Tibial nerve (tissue), 4 donors: ENCODE measurements around the gene TPM2. TPM values are rescaled to one million over a fixed set of nuclear protein-coding genes. Genes with fewer than 3 reads are reported as not detected.
"Not testable (repeated sequence)": the region's sequence is repeated elsewhere in the genome, so short reads cannot be mapped to it uniquely, and the experiment has no call there.

Experiments used
- DNase-seq, 2 donors: peaks; one replicate each; pipeline ENCODE4 v3.0.0-alpha.2; 2019; ENCODE audit warnings: low spot score in 2 of 2
- H3K27ac ChIP-seq, 4 donors: fragments of 200-600 bp; sonication (generic) in 3 of 4; one replicate each; pipeline ENCODE4 v1.5.1; 2017 to 2019; ENCODE audit warnings: mild to moderate bottlenecking in 1 of 4
- H3K27me3 ChIP-seq, 2 donors: fragments of 200-600 bp; sonication (generic) in 1 of 2; one replicate each; pipeline versions ENCODE4 v1.5.1 to v1.6.0; 2017 to 2019
- H3K36me3 ChIP-seq, 3 donors: fragments of 200-600 bp; sonication (generic); one replicate each; pipeline ENCODE4 v1.5.1; 2018 to 2019
- H3K4me1 ChIP-seq, 4 donors: fragments of 200-600 bp; sonication (generic) in 3 of 4; one replicate each; pipeline ENCODE4 v1.5.1; 2017 to 2019
- H3K4me3 ChIP-seq, 4 donors: fragments of 200-600 bp; sonication (generic) in 3 of 4; one replicate each; pipeline ENCODE4 v1.5.1; 2017 to 2019; ENCODE audit warnings: mild to moderate bottlenecking in 1 of 4, moderate library complexity in 1 of 4
- H3K9me3 ChIP-seq, 4 donors: fragments of 200-600 bp; sonication (generic) in 3 of 4; one replicate each; pipeline ENCODE4 v1.5.1; 2017 to 2019
- EP300 ChIP-seq, 2 donors: sonication (generic); formaldehyde crosslinking; IDR thresholded peaks; one replicate each; pipeline ENCODE4 v1.6.1; 2017; ENCODE audit warnings: antibody characterized with exemption in 2 of 2, mild to moderate bottlenecking in 1 of 2
- POLR2A ChIP-seq, 2 donors: fragments of 450-650 bp; IDR thresholded peaks; one replicate each; pipeline ENCODE4 v1.6.1; 2017; ENCODE audit warnings: antibody characterized with exemption in 2 of 2, mild to moderate bottlenecking in 2 of 2, moderate library complexity in 2 of 2
- WGBS, 2 donors: methylation state at CpG; one replicate each; pipeline ENCODE4 v1.1.5; 2018; 5-methylcytosine and 5-hydroxymethylcytosine counted together
- total RNA-seq, 4 donors: library from RNA; depleted of rRNA; stranded (reverse); fragments of >200 nt; gene quantifications; one replicate each; pipeline ENCODE4 v1.1.0, GENCODE V29; 2016
- TF ChIP-seq, protein P1 (sequence below), 5 experiments: fragments of 200-600 bp in 3 of 5; fragments of 450-650 bp in 2 of 5; sonication (generic) in 3 of 5; IDR thresholded peaks; one replicate each; pipeline ENCODE4 v1.5.1; 2016 to 2019; ENCODE audit warnings: antibody characterized with exemption in 5 of 5, mild to moderate bottlenecking in 3 of 5, moderate library complexity in 2 of 5

The TPM2 gene
- total RNA-seq, 4 donors from 2014 or later, result 229 to 350 (median 289) TPM

DNA sequence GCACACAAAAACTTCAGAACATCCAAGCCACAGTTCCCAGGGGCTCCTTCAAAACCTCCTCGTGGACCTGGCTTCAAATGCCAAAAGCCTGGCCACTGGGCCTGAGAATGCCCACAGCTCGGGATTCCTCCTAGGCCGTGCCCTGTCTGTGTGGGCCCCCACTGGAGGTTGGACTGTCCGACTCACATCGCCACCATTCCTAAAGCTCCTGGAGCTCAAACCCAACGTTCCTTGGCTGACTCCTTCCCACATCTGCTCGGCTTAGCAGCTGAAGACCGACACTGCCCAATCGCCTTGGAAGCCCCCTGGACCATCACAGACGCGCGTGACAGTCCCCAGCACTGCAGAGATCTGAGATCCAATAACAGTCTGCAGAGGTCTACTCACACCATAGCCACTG, 46.7 kb downstream of the TPM2 start:
- H3K27me3 ChIP-seq, result no peaks in the 10 kb centered on the region
- TF ChIP-seq EP300 (IDR thresholded peaks at IDR 0.05) (no peak), POLR2A (IDR thresholded peaks at IDR 0.05) (no peak)
- TF ChIP-seq, protein P1, sequence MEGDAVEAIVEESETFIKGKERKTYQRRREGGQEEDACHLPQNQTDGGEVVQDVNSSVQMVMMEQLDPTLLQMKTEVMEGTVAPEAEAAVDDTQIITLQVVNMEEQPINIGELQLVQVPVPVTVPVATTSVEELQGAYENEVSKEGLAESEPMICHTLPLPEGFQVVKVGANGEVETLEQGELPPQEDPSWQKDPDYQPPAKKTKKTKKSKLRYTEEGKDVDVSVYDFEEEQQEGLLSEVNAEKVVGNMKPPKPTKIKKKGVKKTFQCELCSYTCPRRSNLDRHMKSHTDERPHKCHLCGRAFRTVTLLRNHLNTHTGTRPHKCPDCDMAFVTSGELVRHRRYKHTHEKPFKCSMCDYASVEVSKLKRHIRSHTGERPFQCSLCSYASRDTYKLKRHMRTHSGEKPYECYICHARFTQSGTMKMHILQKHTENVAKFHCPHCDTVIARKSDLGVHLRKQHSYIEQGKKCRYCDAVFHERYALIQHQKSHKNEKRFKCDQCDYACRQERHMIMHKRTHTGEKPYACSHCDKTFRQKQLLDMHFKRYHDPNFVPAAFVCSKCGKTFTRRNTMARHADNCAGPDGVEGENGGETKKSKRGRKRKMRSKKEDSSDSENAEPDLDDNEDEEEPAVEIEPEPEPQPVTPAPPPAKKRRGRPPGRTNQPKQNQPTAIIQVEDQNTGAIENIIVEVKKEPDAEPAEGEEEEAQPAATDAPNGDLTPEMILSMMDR (IDR thresholded peaks at IDR 0.05), result no peak
- no peaks in the 10 kb centered on the region for H3K9me3 ChIP-seq
- H3K36me3 ChIP-seq, result peaks cover 0 to 8% (median 0%) of the 10 kb centered on the region in 3 donors
- 94 to 95% methylated on average over 12 of the region's 12 CpGs for WGBS, 2 donors
- H3K4me3 ChIP-seq, result no peak overlapping the region
- no peak for DNase-seq
- peaks cover 0 to 23% (median 4%) of the 10 kb centered on the region in 4 donors for H3K4me1 ChIP-seq
- H3K27ac ChIP-seq, result no peak overlapping the region

DNA sequence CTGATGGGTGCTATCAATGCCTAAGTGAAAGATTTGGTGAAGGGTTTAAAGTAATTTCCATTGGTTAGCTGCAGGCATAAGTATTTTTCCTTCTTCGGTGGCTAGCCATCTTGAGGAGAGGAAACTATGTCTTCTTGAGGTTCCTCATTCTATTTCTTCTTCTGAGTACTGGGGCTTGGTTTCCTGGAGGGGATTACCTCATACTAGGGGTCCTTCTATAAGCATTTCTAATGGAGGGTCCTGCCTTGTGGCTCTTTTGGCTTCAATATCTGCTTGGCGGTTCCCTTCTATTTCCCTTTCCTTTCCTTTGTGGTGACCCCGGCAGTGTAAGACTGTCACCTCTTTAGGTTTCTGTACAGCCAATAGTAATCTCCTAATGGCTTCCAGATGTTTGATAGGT, 48.2 kb downstream of the TPM2 start:
- H3K9me3 ChIP-seq, H3K27me3 ChIP-seq, DNase-seq, H3K27ac ChIP-seq, H3K4me3 ChIP-seq, H3K36me3 ChIP-seq: not testable (repeated sequence)
- 78 to 83% methylated on average over 3 of the region's 3 CpGs for WGBS, 2 donors
- peaks cover 0 to 16% (median 0%) of the 10 kb centered on the region in 4 donors for H3K4me1 ChIP-seq

GRCh38 chr9:35640431-35640830, 49.3 kb downstream of the TPM2 start:
- H3K9me3 ChIP-seq, H3K27me3 ChIP-seq, DNase-seq, H3K4me1 ChIP-seq, H3K27ac ChIP-seq, H3K36me3 ChIP-seq, H3K4me3 ChIP-seq: not testable (repeated sequence)
- 92 to 94% methylated on average over 15 of the region's 15 CpGs for WGBS, 2 donors

DNA sequence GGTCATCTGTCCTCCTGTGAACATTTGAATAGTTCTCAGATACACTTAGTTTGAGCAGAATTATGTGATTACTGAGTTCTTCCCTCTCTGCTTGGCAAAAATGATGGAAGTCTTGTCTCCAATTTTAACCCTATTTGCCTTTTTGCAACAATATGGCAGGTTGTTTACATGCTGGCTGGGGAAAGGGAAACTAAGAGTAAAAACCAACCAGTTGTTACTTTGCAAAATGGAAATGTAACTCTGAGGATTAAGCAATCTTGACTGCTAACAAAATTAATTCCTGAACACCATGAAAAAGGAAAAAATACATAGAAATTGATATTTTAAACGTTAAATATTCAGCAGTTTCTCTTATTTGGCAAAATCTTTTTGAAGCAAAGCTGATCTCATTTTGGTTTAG, 50.1 kb downstream of the TPM2 start:
- Histone ChIP-seq H3K36me3 (peaks cover 0 to 8% (median 0%) of the 10 kb centered on the region in 3 donors), H3K9me3 (no peaks in the 10 kb centered on the region), H3K27ac (no peak overlapping the region), H3K27me3 (no peaks in the 10 kb centered on the region), H3K4me1 (peaks cover 0 to 7% (median 2%) of the 10 kb centered on the region in 4 donors), H3K4me3 (no peak overlapping the region)
- TF ChIP-seq POLR2A (IDR thresholded peaks at IDR 0.05) (no peak), EP300 (IDR thresholded peaks at IDR 0.05) (no peak)
- TF ChIP-seq, protein P1 (IDR thresholded peaks at IDR 0.05), result no peak
- DNase-seq, result no peak
- WGBS, 2 donors, result 86 to 91% methylated on average over 1 of the region's 1 CpG

GRCh38 chr9:35639225-35639624, 50.5 kb downstream of the TPM2 start:
- not testable (repeated sequence) for H3K4me3 ChIP-seq, DNase-seq, H3K27me3 ChIP-seq, H3K27ac ChIP-seq, H3K36me3 ChIP-seq, H3K4me1 ChIP-seq, H3K9me3 ChIP-seq
- 29 to 39% methylated on average over 1 of the region's 1 CpG for WGBS, 2 donors

DNA sequence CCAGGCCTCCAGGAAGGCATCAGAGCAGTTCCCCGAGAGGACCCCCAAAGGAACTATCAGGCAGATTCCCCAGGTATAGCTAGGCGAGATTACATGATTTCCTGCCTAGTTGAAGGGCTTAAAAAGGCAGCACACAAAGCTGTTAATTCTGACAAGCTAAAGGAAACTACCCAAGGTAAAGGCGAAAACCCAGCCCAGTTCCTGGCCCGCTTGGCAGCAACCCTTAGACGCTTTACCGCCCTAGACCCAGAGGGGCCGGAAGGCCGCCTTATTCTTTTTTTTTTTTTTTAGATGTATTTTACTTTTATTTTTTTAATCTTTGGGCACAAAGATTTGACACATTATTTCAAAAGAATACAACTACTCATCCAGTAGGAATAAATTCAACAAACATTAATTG, 51.0 kb downstream of the TPM2 start:
- not testable (repeated sequence) for H3K27ac ChIP-seq, DNase-seq, H3K27me3 ChIP-seq, H3K4me1 ChIP-seq, H3K36me3 ChIP-seq, H3K9me3 ChIP-seq, H3K4me3 ChIP-seq
- 63 to 65% methylated on average over 7 of the region's 8 CpGs for WGBS, 2 donors

- not testable (repeated sequence) for H3K4me3 ChIP-seq, H3K4me1 ChIP-seq, H3K27me3 ChIP-seq, H3K27ac ChIP-seq, H3K9me3 ChIP-seq, DNase-seq, H3K36me3 ChIP-seq
- 92 to 95% methylated on average over 9 of the region's 9 CpGs for WGBS, 2 donors
Measured at GRCh38 chr9:35637427-35637955, 52.2 kb downstream of the TPM2 start.

- 96 to 97% methylated on average over 6 of the region's 6 CpGs for WGBS, 2 donors
Measured at GRCh38 chr9:35636877-35637246, 52.9 kb downstream of the TPM2 start.

More at GRCh38 chr9:35636877-35637246, 52.9 kb downstream of the TPM2 start:
- not testable (repeated sequence) for DNase-seq, H3K4me3 ChIP-seq, H3K9me3 ChIP-seq, H3K27me3 ChIP-seq, H3K4me1 ChIP-seq, H3K36me3 ChIP-seq
- H3K27ac ChIP-seq, result peak overlapping the region in 2 of 4 donors; percentile 47 to 67
